ENCODE measurements around the gene GPRC5C.

GPRC5C gene

DNA sequence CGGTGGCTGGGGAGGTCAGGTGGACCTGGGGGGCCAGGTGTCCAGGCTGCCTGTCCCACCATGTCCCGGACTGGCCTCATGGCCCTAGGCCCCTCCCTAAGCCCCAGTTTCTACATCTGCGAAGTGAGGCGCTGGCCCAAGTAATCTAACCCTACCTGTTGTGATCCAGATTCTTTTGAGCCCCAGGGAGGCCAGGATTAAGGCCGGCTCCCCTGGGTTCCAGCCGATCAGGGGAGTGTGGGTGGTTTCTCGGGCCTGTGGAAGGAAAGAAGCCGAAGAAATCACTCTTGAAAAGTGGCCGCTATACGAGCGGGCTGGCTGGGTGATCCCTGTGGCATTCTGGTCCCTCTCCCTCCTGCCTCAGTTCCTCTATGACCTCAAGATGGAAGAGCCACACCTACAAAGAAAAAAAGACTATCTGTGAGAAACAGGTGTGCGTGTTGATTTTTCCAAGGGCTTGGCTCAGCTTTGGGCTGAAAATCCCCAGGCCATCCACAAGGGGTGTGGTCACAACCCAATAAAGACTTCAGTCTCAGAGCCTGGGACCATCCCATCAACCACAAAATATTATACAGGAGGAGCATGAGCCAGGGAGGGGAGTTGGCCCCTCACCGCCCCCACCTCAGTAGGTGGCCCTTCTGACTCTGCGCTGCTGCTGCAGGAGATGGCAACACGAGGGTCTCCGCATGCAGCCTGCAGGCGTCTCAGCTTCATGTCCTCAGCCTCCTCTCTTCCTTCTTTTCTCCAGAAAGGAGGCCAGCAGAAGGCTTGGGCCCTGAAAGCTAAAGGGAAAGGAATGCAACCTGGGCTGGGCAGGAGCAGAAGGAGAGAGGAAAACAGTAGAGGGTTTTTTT is 44.3 kb upstream of the GPRC5C start:
- TF ChIP-seq CREB1 (IDR thresholded peaks at IDR 0.05; ENCODE audit: low read depth) (no peak), TEAD4 (IDR thresholded peaks at IDR 0.05) (no peak), TAF1 (IDR thresholded peaks at IDR 0.05; ENCODE audit: low read depth) (no peak), EP300 (IDR thresholded peaks at IDR 0.05; ENCODE audit: borderline replicate concordance) (no peak)
- TF ChIP-seq, protein P1, sequence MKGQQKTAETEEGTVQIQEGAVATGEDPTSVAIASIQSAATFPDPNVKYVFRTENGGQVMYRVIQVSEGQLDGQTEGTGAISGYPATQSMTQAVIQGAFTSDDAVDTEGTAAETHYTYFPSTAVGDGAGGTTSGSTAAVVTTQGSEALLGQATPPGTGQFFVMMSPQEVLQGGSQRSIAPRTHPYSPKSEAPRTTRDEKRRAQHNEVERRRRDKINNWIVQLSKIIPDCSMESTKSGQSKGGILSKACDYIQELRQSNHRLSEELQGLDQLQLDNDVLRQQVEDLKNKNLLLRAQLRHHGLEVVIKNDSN (IDR thresholded peaks at IDR 0.05), result no peak
- TF ChIP-seq, protein P2, sequence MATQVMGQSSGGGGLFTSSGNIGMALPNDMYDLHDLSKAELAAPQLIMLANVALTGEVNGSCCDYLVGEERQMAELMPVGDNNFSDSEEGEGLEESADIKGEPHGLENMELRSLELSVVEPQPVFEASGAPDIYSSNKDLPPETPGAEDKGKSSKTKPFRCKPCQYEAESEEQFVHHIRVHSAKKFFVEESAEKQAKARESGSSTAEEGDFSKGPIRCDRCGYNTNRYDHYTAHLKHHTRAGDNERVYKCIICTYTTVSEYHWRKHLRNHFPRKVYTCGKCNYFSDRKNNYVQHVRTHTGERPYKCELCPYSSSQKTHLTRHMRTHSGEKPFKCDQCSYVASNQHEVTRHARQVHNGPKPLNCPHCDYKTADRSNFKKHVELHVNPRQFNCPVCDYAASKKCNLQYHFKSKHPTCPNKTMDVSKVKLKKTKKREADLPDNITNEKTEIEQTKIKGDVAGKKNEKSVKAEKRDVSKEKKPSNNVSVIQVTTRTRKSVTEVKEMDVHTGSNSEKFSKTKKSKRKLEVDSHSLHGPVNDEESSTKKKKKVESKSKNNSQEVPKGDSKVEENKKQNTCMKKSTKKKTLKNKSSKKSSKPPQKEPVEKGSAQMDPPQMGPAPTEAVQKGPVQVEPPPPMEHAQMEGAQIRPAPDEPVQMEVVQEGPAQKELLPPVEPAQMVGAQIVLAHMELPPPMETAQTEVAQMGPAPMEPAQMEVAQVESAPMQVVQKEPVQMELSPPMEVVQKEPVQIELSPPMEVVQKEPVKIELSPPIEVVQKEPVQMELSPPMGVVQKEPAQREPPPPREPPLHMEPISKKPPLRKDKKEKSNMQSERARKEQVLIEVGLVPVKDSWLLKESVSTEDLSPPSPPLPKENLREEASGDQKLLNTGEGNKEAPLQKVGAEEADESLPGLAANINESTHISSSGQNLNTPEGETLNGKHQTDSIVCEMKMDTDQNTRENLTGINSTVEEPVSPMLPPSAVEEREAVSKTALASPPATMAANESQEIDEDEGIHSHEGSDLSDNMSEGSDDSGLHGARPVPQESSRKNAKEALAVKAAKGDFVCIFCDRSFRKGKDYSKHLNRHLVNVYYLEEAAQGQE (IDR thresholded peaks at IDR 0.05; ENCODE audit: low read depth), result no peak

DNA sequence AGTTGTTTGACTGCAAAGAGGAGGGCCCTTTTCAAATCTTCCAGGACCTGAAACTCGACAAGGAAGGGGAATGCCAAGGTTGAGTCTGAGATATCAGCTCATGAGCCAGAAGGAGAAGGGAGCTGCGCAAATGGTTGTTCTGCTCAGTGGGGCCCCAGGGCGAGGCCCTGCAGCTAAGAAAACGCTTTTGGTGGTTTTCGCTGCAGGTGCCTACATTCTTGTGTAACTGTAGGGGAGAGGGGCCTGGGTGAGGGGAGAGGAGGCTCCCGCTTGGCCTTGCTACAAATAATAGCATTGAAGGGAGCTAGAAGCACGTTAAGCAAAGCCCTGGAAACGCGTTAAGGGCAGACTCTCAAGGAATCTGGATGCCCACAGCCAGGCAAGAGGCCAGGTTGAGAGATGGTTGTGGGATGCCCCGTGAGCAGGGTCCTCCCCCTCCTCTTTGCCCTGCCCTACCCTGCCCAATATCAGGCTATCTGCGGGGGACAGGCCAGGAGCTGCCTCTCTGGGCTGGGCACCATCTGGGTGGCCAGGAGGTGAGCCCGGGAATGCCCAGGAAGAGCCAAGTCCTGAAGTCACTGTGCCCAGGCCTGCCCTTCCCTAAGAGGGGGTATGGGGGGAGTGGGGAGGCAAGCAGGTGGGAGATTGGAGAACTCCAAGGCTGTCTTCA is 42.7 kb upstream of the GPRC5C start:
- TF ChIP-seq ZBTB7A (IDR thresholded peaks at IDR 0.05; ENCODE audit: low read depth) (no peak), RAD21 (IDR thresholded peaks at IDR 0.05; ENCODE audit: low read depth) (no peak), FOXM1 (IDR thresholded peaks at IDR 0.05; ENCODE audit: borderline replicate concordance, low read depth) (no peak)
- TF ChIP-seq, protein P3, sequence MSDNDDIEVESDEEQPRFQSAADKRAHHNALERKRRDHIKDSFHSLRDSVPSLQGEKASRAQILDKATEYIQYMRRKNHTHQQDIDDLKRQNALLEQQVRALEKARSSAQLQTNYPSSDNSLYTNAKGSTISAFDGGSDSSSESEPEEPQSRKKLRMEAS (IDR thresholded peaks at IDR 0.05), result no peak

DNA sequence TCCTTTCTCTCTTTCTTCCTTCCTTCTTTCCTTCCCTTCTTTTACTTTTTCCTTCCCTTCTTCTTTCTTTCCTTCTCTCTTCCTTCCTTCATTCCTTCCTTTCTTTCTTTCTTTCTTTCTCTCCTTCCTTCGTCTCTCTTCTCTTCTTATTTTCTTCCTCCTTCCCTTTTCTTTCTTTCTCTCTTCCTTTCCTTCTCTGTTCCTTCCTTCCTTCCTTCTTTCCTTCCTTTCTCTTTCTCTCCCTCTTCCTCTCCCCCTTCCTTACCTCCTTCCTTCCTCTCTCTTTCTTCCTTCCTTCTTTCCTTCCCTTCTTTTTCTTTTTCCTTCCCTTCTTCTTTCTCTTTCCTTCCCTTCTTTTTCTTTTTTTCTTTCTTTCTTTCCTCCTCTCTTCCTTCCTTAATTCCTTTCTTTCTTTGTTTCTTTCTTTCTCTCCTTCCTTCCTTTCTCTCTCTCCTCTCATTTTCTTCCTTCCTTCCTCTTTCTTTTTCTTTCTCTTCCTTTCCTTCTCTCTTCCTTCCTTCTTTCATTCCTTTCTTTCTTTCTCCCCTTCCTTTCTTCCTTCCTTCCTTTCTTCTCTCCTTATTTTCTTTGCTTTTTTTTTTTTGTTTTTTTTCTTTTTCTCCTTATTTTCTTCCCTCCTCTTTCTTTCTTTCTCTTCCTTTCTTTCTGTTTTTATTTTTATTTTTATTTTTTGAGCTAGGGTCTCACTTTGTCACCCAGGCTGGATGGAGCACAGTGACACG is 41.8 kb upstream of the GPRC5C start:
- TF ChIP-seq TAF1 (IDR thresholded peaks at IDR 0.05; ENCODE audit: low read depth) (no peak), CREB1 (IDR thresholded peaks at IDR 0.05; ENCODE audit: low read depth) (no peak), YY1 (IDR thresholded peaks at IDR 0.05; ENCODE audit: low read depth) (no peak)

DNA sequence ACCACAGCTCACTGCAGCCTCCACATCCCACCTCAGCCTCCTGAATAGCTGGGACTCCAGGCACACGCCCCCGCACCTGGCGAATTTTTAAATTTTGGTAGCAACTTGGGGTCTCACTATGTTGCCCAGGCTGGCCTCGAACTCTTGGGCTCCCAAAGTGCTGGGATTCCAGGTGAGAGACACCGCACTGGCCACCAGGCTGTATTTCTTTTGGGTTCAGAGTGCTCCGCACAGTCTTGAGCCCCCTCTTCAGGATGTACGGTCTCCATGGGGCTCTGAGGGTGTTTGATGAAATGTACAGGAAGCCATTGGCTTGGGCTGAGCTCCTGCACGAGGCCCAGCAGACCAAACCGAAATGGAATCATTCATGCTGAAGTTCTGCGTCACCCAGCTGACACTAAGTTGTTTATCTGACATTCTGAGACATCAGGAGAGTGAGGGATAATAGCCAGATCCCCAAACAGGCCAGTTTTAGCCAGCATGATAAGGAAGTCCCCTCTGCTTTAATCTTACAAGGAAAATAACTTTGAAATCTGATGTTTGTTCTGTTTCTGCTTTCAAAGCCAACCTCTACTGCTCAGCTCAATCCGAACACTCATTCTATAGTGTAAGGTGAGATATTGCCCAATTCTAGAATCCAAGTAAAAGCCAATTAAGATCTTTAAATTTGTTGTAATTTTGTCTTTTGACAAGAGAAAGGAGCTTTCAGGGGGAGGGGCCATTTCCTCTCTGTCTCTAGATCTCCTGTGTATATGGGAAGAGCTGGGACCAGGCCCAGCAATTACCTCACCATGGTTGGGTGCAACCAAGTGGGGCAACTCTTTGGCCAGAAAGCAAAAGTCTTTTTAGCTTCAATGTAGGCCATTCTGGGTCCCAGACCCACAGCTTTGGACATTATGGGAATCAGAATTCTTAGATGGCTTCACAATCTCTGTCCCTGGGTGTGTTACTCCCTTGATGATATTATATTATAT is 40.9 kb upstream of the GPRC5C start:
- TF ChIP-seq, protein P3 (IDR thresholded peaks at IDR 0.05), result no peak
- no peak for TF ChIP-seq RAD21 (IDR thresholded peaks at IDR 0.05; ENCODE audit: low read depth)
- no peak for TF ChIP-seq FOXM1 (IDR thresholded peaks at IDR 0.05; ENCODE audit: borderline replicate concordance, low read depth)
- TF ChIP-seq CEBPB (IDR thresholded peaks at IDR 0.05), result no peak
- TF ChIP-seq, protein P2 (IDR thresholded peaks at IDR 0.05; ENCODE audit: low read depth), result no peak
- no peak for TF ChIP-seq TAF1 (IDR thresholded peaks at IDR 0.05; ENCODE audit: low read depth)

DNA sequence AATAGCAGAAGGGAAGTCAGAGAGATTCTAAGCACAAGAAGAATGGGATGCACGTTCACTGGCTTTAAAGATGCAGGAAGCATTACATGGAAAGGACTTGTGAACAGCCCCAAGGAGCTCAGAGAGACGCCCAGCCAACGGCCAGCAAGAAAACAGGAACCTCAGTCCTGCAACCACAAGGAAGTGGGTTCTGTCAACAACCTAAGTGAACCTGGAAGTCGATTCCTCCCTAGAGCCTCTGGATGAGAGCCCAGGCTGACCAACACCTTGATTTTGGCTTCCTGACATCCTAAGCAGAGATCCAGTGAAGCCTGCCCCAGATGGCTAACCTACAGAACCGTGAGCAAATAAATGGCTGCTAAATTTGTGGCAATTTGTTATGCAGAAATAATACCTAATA is 40.1 kb upstream of the GPRC5C start:
- no peak for TF ChIP-seq CREB1 (IDR thresholded peaks at IDR 0.05; ENCODE audit: low read depth)
- TF ChIP-seq FOXM1 (IDR thresholded peaks at IDR 0.05; ENCODE audit: borderline replicate concordance, low read depth), result no peak
- TF ChIP-seq TCF12 (IDR thresholded peaks at IDR 0.05; ENCODE audit: low read depth), result no peak
- TF ChIP-seq RAD21 (IDR thresholded peaks at IDR 0.05; ENCODE audit: low read depth), result no peak
- TF ChIP-seq, protein P2 (IDR thresholded peaks at IDR 0.05; ENCODE audit: low read depth), result no peak
- no peak for TF ChIP-seq ZBTB7A (IDR thresholded peaks at IDR 0.05; ENCODE audit: low read depth)
- TF ChIP-seq TAF1 (IDR thresholded peaks at IDR 0.05; ENCODE audit: low read depth), result no peak
- TF ChIP-seq, protein P3 (IDR thresholded peaks at IDR 0.05), result no peak
- TF ChIP-seq EP300 (IDR thresholded peaks at IDR 0.05; ENCODE audit: borderline replicate concordance), result no peak
- no peak for TF ChIP-seq EGR1 (IDR thresholded peaks at IDR 0.05)
- TF ChIP-seq, protein P1 (IDR thresholded peaks at IDR 0.05), result no peak
- no peak for TF ChIP-seq TEAD4 (IDR thresholded peaks at IDR 0.05)
- TF ChIP-seq CEBPB (IDR thresholded peaks at IDR 0.05), result no peak
- no peak for TF ChIP-seq NFIC (IDR thresholded peaks at IDR 0.05)
- TF ChIP-seq YY1 (IDR thresholded peaks at IDR 0.05; ENCODE audit: low read depth), result no peak

Measured in Ishikawa (cell line).